AG09309 (cell line): ENCODE results near the gene SIRT2.
A peak's percentile ranks its signal among the peaks of the same experiment; 100 is the strongest.
"Not testable (repeated sequence)": the region's sequence is repeated elsewhere in the genome, so short reads cannot be mapped to it uniquely, and the experiment has no call there.

ENCODE experiments used
- DNase-seq: peaks from one replicate; pipeline ENCODE4 v3.0.0-alpha.2; 2010; ENCODE audit warnings: low read depth
- H3K4me3 ChIP-seq: 2 replicates; pipeline ENCODE4 v1.5.1; 2011; ENCODE audit warnings: mild to moderate bottlenecking, low read depth, low read length, moderate library complexity; ENCODE audit not compliant: control insufficient read depth
- TF ChIP-seq, protein P1 (sequence below): IDR thresholded peaks from 2 replicates; pipeline ENCODE4 v1.5.1; 2011; ENCODE audit warnings: mild to moderate bottlenecking, low read depth, low read length, inconsistent platforms; ENCODE audit not compliant: insufficient read depth, control insufficient read depth; ENCODE audit errors: missing control alignments

The SIRT2 gene

DNA sequence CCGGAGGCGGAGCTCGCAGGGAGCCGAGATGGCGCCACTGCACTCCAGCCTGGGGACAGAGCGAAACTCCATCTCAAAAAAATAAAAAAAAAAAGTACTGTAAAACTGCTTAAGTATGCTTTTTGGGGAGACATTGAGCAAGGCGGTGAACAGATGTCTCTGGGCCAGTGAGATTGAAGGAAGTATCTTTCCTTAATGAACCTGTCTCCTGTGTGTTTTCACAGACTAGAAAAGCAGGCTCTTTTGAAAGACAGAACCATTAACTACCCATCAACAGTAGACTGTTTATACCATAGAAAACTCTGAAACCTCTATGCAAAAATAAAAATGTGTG, 66.4 kb downstream of the SIRT2 start:
- TF ChIP-seq, protein P1, sequence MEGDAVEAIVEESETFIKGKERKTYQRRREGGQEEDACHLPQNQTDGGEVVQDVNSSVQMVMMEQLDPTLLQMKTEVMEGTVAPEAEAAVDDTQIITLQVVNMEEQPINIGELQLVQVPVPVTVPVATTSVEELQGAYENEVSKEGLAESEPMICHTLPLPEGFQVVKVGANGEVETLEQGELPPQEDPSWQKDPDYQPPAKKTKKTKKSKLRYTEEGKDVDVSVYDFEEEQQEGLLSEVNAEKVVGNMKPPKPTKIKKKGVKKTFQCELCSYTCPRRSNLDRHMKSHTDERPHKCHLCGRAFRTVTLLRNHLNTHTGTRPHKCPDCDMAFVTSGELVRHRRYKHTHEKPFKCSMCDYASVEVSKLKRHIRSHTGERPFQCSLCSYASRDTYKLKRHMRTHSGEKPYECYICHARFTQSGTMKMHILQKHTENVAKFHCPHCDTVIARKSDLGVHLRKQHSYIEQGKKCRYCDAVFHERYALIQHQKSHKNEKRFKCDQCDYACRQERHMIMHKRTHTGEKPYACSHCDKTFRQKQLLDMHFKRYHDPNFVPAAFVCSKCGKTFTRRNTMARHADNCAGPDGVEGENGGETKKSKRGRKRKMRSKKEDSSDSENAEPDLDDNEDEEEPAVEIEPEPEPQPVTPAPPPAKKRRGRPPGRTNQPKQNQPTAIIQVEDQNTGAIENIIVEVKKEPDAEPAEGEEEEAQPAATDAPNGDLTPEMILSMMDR: no peak
- no peak overlapping the region for H3K4me3 ChIP-seq
- no peak for DNase-seq

DNA sequence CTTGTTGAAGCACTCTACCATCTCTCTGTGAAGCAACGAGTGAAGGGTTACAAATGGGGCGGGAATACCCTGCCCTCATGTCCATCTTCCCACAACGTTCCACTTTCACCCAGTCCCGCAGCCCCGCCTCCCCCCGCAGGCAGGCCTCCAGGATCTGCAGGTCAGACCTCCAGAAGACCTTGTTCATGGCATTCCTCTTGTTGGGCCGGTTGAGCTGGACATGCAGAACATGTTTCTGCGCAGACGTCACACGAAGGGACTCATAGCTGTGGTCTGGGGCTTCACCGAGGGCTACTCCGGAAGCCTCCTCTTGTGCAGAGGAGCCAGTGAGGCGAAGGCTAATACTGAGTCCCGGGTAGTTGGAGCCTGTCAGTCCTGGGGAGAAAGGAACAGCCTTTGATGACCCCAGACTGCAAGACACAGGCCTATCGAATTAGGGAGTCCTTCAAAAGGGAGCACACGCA, 68.2 kb downstream of the SIRT2 start:
- DNase-seq: peak; percentile 56
- TF ChIP-seq, protein P1: no peak
- H3K4me3 ChIP-seq: peak overlapping the region; percentile 62

DNA sequence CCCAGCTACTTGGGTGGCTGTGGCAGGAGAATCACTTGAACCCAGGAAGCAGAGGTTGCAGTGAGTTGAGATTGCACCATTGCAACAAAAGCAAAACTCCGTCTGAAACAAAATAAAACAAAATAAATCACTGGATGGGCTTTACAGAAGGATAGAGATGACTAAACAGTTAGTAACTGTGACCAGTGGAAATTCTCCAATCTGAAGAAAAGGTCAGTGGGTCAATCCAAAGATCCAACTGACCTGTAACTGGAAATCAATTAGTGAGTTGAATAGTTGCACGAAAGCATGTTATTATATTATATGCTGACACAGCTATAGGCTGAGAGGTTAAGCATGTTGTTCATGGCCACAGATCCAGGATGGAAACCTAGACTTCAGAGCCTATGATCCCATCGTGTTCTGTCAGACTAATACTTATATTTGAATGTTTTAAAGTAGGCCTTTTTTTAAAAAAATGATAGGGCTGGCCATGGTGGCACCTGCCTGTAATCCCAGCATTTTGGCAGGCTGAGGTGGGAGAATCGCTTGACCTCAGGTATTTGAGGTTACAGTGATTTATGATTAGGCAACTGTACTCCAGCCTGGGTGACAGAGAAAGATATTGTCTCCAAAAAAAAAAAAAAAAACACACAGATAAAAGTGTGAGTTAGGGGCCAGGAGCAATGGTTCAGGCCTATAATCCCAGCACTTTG, 69.2 kb downstream of the SIRT2 start:
- TF ChIP-seq, protein P1: no peak
- H3K4me3 ChIP-seq: no peak overlapping the region

DNA sequence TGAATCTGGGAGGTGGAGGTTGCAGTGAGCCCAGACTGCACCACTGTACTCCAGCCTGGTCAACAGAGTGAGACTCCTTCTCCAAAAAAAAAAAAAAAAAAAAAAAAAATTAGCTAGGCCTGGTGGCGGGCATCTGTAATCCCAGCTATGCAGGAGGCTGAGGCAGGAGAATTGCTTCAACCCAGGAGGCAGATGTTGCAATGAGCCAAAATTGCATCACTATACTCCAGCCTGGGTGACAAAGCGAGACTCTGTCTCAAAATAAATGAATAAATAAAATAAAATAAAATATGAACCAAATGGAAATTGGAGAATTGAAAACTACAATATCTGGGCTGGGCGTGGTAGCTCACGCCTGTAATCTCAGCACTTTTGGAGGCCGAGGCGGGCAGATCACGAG, 70.2 kb downstream of the SIRT2 start:
- not testable (repeated sequence) for H3K4me3 ChIP-seq, DNase-seq

More for the DNA sequence above, 69.2 kb downstream of the SIRT2 start:
- DNase-seq: no peak
